Brain microvascular endothelial cell (primary cell): ENCODE data around the gene CLASP1.

Experiments
- DNase-seq: peaks from one replicate; pipeline ENCODE4 v3.0.0-alpha.2; 2020
- H3K27ac ChIP-seq: fragments of 250-450 bp; sonication (Bioruptor Pico); 2 replicates; pipeline ENCODE4 v1.5.1; 2020; ENCODE audit warnings: mild to moderate bottlenecking, moderate library complexity
- H3K27me3 ChIP-seq: fragments of 250-450 bp; sonication (Bioruptor Pico); replicated peaks from 2 replicates; pipeline ENCODE4 v1.5.1; 2020; ENCODE audit warnings: mild to moderate bottlenecking
- H3K36me3 ChIP-seq: fragments of 250-450 bp; sonication (Bioruptor Pico); replicated peaks from 2 replicates; pipeline ENCODE4 v1.5.1; 2020; ENCODE audit warnings: mild to moderate bottlenecking
- H3K4me3 ChIP-seq: 2 replicates; pipeline ENCODE4 v1.5.1; 2011; ENCODE audit warnings: low read depth, mild to moderate bottlenecking, control low read depth, low read length, moderate library complexity
- in situ Hi-C: cut with HindIII; loops from 2 replicates; pipeline ENCODE4 v1.10.0; 2017; ENCODE audit warnings: low sequenced_read_pairs, low pct_ligation_motif_present
- TF ChIP-seq, protein P1 (sequence below): IDR thresholded peaks from 2 replicates; pipeline ENCODE4 v1.5.1; 2011; ENCODE audit warnings: low read depth, mild to moderate bottlenecking, moderate library complexity, low read length, control low read depth, inconsistent platforms; ENCODE audit errors: missing control alignments

Gene CLASP1

GRCh38 chr2:121485039-121485438, 164.2 kb downstream of the CLASP1 start:
- no peaks in the 10 kb centered on the region for H3K27me3 ChIP-seq
- no peaks in the 10 kb centered on the region for H3K36me3 ChIP-seq
- peak overlapping the region; percentile 28 for H3K27ac ChIP-seq
- peak; percentile 61 for DNase-seq
- TF ChIP-seq, protein P1, sequence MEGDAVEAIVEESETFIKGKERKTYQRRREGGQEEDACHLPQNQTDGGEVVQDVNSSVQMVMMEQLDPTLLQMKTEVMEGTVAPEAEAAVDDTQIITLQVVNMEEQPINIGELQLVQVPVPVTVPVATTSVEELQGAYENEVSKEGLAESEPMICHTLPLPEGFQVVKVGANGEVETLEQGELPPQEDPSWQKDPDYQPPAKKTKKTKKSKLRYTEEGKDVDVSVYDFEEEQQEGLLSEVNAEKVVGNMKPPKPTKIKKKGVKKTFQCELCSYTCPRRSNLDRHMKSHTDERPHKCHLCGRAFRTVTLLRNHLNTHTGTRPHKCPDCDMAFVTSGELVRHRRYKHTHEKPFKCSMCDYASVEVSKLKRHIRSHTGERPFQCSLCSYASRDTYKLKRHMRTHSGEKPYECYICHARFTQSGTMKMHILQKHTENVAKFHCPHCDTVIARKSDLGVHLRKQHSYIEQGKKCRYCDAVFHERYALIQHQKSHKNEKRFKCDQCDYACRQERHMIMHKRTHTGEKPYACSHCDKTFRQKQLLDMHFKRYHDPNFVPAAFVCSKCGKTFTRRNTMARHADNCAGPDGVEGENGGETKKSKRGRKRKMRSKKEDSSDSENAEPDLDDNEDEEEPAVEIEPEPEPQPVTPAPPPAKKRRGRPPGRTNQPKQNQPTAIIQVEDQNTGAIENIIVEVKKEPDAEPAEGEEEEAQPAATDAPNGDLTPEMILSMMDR, result no peak
- in situ Hi-C loops, result no loop called here
- no peak overlapping the region for H3K4me3 ChIP-seq

DNA sequence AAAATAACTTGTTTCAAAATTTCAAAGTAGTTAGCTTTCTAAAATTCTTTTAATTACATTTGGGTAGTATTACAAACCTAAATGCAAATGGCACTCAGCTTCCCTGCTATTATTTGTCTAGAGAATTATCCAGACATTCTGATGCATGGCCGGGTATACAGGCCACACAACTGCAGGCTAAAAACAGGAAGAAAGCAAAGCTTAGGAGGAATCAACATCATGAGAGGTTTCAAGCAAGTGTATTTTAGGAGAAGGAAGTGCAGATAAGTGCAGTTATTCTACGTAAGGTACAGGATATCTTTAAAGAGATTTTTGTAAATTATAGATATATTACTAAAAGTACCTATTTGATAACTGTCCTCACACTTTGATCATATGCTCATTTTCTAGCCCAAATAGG, 165.4 kb downstream of the CLASP1 start:
- no peak for DNase-seq
- no peaks in the 10 kb centered on the region for H3K36me3 ChIP-seq
- in situ Hi-C loops, result no loop called here
- H3K27me3 ChIP-seq, result no peaks in the 10 kb centered on the region
- no peak overlapping the region for H3K4me3 ChIP-seq
- TF ChIP-seq, protein P1, result no peak
- no peak overlapping the region for H3K27ac ChIP-seq

GRCh38 chr2:121483021-121483420, 166.2 kb downstream of the CLASP1 start:
- no peak for DNase-seq

DNA sequence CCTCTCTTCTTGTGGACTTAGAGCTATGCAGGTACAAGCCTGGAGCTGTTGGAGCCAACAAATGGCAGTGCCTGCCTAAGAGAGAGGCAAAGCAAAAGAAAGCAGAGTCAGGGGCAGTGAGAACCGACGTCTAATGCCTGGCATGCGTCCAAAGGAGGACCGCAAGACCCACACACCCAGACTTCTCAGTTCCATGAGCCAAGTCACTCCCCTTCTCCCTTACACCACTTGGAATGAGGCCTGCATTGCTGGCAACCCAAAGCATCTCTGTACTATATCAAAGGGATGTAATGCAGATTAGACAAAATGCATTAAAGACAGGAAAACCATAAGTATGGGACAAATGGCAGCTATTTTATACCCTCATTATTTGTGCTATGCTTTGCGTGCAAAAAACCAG, 168.4 kb downstream of the CLASP1 start:
- Histone ChIP-seq H3K27ac (no peak overlapping the region), H3K36me3 (no peaks in the 10 kb centered on the region), H3K27me3 (no peaks in the 10 kb centered on the region), H3K4me3 (no peak overlapping the region)
- peak; percentile 89 for DNase-seq
- TF ChIP-seq, protein P1, result no peak
- in situ Hi-C loops, result no loop called here

More at GRCh38 chr2:121483021-121483420, 166.2 kb downstream of the CLASP1 start:
- Histone ChIP-seq H3K4me3 (no peak overlapping the region), H3K36me3 (no peaks in the 10 kb centered on the region), H3K27ac (no peak overlapping the region), H3K27me3 (no peaks in the 10 kb centered on the region)
- in situ Hi-C loops, result no loop called here
- TF ChIP-seq, protein P1, result no peak

DNA sequence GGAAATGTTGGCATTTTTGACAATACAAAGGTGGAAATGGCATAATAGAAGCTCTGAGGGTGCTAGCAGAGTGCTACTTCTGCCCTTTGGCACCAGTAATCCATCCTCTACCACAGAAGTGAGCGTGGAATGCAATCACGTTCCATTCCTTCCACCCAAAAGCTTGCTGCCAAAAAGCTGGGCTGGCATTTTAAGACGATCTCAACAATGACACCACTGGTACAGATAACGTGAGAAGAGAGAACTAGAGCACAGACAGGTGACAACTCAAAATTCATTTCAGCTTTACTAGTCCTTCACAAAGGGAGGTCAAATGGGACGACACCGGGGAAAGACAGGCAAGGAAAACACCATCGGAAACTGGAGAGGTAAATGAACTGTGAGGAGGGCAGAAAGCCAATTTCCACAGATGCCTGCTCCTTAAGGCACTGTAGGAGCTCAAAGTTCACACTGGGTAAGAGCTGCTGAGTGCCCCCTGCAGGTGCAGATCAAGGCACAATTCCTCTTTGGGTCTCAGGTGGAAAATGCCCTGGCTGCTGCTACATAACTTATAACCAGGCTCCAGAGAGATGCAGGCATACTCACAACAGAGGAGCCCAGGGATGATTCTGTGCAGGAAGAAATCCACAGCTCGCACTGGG, 169.3 kb downstream of the CLASP1 start:
- Histone ChIP-seq H3K27ac (no peak overlapping the region), H3K27me3 (no peaks in the 10 kb centered on the region), H3K4me3 (no peak overlapping the region), H3K36me3 (no peaks in the 10 kb centered on the region)
- no peak for DNase-seq
- TF ChIP-seq, protein P1, result peak; percentile 38
- in situ Hi-C loops, result no loop called here
